CD4-positive, alpha-beta T cell (primary cell): ENCODE results near the gene ALOX12B. TPM values are rescaled to one million over a fixed set of nuclear protein-coding genes. Genes with fewer than 3 reads are reported as not detected.

ENCODE experiments used
- ATAC-seq: fragments of 200-7000 bp; cut with Tn5 transposase; one replicate; pipeline ENCODE4 v1.10.0; 2022; ENCODE audit warnings: mild to moderate bottlenecking; ENCODE audit not compliant: poor library complexity
- CTCF ChIA-PET: fragments of 350-600 bp; sonication (Branson Sonifier 250); formaldehyde crosslinking; loops from one replicate; lab custom pipeline; 2021; ENCODE audit warnings: antibody characterized with exemption, inconsistent platforms; lab: Charles Lee
- POLR2A ChIA-PET: fragments of 350-600 bp; sonication (Branson Sonifier 250); formaldehyde crosslinking; loops from one replicate; lab custom pipeline; 2021; ENCODE audit warnings: antibody characterized with exemption, inconsistent platforms; lab: Charles Lee
- DNase-seq, 14 experiments: peaks; one replicate each; pipeline ENCODE4 v3.0.0-alpha.2; 2013 to 2020; ENCODE audit warnings: mixed read lengths in 2 of 14
- H3K27ac ChIP-seq, 2 donors: one replicate each; pipeline versions ENCODE4 v1.5.1 to v1.7.0; 2013; ENCODE audit warnings: low read length in 2 of 2, low read depth in 1 of 2, mild to moderate bottlenecking in 1 of 2
- H3K27me3 ChIP-seq, 2 experiments: 1 replicate in 1 of 2; 2 replicates in 1 of 2; pipeline versions ENCODE4 v1.6.1 to v1.7.0; 2013; ENCODE audit warnings: low read length in 2 of 2, control low read depth in 1 of 2, mild to moderate bottlenecking in 1 of 2, moderate library complexity in 1 of 2; ENCODE audit not compliant: insufficient read depth in 2 of 2, control insufficient read depth in 1 of 2
- H3K36me3 ChIP-seq: one replicate; pipeline ENCODE4 v1.6.1; 2013; ENCODE audit warnings: low read length, control low read depth; ENCODE audit not compliant: insufficient read depth
- H3K4me1 ChIP-seq: one replicate; pipeline ENCODE4 v1.6.1; 2013; ENCODE audit warnings: low read length, control low read depth; ENCODE audit not compliant: insufficient read depth
- H3K4me3 ChIP-seq: one replicate; pipeline ENCODE4 v1.5.1; 2013; ENCODE audit warnings: mild to moderate bottlenecking, low read length, moderate library complexity
- H3K9me3 ChIP-seq, 2 experiments: 1 replicate in 1 of 2; 2 replicates in 1 of 2; pipeline versions ENCODE4 v1.6.1 to v1.7.0; 2013; ENCODE audit warnings: low read length in 2 of 2, mild to moderate bottlenecking in 2 of 2, control low read depth in 1 of 2, moderate library complexity in 1 of 2; ENCODE audit not compliant: control insufficient read depth in 1 of 2, insufficient read depth in 1 of 2
- H3K27ac Mint-ChIP-seq: one replicate; pipeline ENCODE4 v1.8.0; 2020; ENCODE audit warnings: mixed read lengths
- H3K27me3 Mint-ChIP-seq: one replicate; pipeline ENCODE4 v1.8.0; 2021; ENCODE audit warnings: mixed read lengths
- H3K36me3 Mint-ChIP-seq: one replicate; pipeline ENCODE4 v1.8.0; 2021; ENCODE audit warnings: low read depth, mixed read lengths
- H3K4me1 Mint-ChIP-seq: one replicate; pipeline ENCODE4 v1.8.0; 2021; ENCODE audit warnings: low read depth, mixed read lengths
- H3K4me3 Mint-ChIP-seq: one replicate; pipeline ENCODE4 v1.8.0; 2020; ENCODE audit warnings: mild to moderate bottlenecking, mixed read lengths
- H3K9me3 Mint-ChIP-seq: one replicate; pipeline ENCODE4 v1.8.0; 2020; ENCODE audit warnings: mixed read lengths
- intact Hi-C, 2 experiments: fragments of 100-400 bp; cut with DNase I in 1 of 2; cut with micrococcal nuclease in 1 of 2; formaldehyde crosslinking; loops; one replicate each; pipeline versions ENCODE4 v1.15.1 to v1.9.0; 2023 to 2025; cut with DNase I, micrococcal nuclease
- total RNA-seq, 174 experiments: library from RNA in 2 of 174; stranded (reverse) in 2 of 174; gene quantifications; one replicate each; pipeline ENCODE4 v1.2.3 and lab custom pipeline; 2021 to 2026
- TF ChIP-seq, protein P1 (sequence below): fragments of 200-600 bp; IDR thresholded peaks from one replicate; pipeline ENCODE4 v1.8.0; 2022; ENCODE audit warnings: antibody characterized with exemption, mild to moderate bottlenecking

Gene ALOX12B
- total RNA-seq, 2 experiments from 2014 or later = 0.41 TPM; not detected in 1

DNA sequence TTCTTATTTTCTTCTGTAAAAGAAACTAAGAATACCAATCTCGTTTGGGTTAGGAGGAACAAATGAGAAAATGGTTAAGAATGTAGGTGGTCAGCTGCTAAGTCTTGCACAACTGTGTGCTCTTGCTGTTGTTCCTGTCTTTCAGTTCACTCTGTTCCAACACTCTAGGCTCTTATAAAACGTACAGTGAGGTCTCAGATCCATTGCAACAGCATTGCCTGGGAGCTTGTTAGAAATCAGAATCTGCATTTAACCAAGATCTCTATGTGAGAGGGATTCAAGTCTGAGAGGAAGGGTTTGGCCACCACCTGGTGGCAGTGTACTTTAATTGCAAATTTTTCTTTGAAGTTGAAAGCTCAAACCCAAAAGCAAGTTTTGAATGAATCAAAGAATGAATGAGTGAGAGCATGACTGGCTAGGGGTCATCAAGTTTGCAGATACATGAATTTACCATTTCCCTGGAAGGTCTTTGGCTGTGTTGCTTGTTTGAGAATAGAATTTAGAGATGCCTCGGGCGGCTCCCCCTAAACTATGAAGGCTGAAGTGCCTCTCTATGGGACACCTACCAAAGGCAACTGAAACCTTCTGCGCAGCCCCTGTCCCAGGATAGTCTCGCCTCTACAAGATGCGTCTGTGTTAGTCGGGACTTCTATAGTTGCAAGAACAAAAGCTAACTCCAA, 46.1 kb downstream of the ALOX12B start:
- H3K4me3 Mint-ChIP-seq = no peak overlapping the region
- ChIA-PET CTCF (interaction anchor here (0.5 to 1.7 kb wide), 10 partner anchors 10 to 353 kb away, joined by 3 to 8 read pairs (median 4); partner anchors contain the start of genes RNF227 and WRAP53), POLR2A (interaction anchor here (1.0 to 1.7 kb wide), 4 partner anchors 126 to 354 kb away, joined by 3 to 4 read pairs (median 4); partner anchors contain the start of genes NAA38, RNF227, TP53 and WRAP53)
- ATAC-seq (peak; percentile 37), DNase-seq (peak in 8 of 14 experiments; percentile 17 to 72 (median 44))
- H3K27me3 Mint-ChIP-seq = peaks cover 40% of the 10 kb centered on the region
- H3K27ac ChIP-seq = no peak overlapping the region
- H3K36me3 ChIP-seq = no peaks in the 10 kb centered on the region
- no peak overlapping the region for H3K27ac Mint-ChIP-seq
- H3K4me1 ChIP-seq = peaks cover 4% of the 10 kb centered on the region
- intact Hi-C loops = loop anchor here (1.0 to 5.0 kb wide), 4 partner anchors 129 to 299 kb away; no protein-coding TSS in a partner anchor
- H3K4me3 ChIP-seq = no peak overlapping the region
- H3K9me3 Mint-ChIP-seq = no peaks in the 10 kb centered on the region
- H3K4me1 Mint-ChIP-seq = peaks cover 4% of the 10 kb centered on the region
- H3K9me3 ChIP-seq = no peaks in the 10 kb centered on the region
- H3K27me3 ChIP-seq = peaks cover 11 to 21% of the 10 kb centered on the region in 2 experiments
- TF ChIP-seq, protein P1, sequence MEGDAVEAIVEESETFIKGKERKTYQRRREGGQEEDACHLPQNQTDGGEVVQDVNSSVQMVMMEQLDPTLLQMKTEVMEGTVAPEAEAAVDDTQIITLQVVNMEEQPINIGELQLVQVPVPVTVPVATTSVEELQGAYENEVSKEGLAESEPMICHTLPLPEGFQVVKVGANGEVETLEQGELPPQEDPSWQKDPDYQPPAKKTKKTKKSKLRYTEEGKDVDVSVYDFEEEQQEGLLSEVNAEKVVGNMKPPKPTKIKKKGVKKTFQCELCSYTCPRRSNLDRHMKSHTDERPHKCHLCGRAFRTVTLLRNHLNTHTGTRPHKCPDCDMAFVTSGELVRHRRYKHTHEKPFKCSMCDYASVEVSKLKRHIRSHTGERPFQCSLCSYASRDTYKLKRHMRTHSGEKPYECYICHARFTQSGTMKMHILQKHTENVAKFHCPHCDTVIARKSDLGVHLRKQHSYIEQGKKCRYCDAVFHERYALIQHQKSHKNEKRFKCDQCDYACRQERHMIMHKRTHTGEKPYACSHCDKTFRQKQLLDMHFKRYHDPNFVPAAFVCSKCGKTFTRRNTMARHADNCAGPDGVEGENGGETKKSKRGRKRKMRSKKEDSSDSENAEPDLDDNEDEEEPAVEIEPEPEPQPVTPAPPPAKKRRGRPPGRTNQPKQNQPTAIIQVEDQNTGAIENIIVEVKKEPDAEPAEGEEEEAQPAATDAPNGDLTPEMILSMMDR = peak; percentile 50
- H3K36me3 Mint-ChIP-seq = no peaks in the 10 kb centered on the region

GRCh38 chr17:8039611-8040168, 47.8 kb downstream of the ALOX12B start:
- Histone ChIP-seq H3K9me3 (no peaks in the 10 kb centered on the region), H3K27me3 (peaks cover 11 to 21% of the 10 kb centered on the region in 2 experiments), H3K4me1 (peaks cover 4% of the 10 kb centered on the region), H3K36me3 (no peaks in the 10 kb centered on the region), H3K4me3 (no peak overlapping the region), H3K27ac (no peak overlapping the region)
- Mint-ChIP-seq H3K4me1 (peaks cover 4% of the 10 kb centered on the region), H3K9me3 (no peaks in the 10 kb centered on the region), H3K4me3 (no peak overlapping the region), H3K27ac (no peak overlapping the region), H3K36me3 (no peaks in the 10 kb centered on the region), H3K27me3 (peaks cover 51% of the 10 kb centered on the region)
- ChIA-PET POLR2A (no interaction called here), CTCF (no interaction called here)
- TF ChIP-seq, protein P1 = no peak
- DNase-seq (no peak), ATAC-seq (no peak)
- intact Hi-C loops = loop anchor here (2.0 to 5.0 kb wide), 3 partner anchors 127 to 297 kb away; no protein-coding TSS in a partner anchor

DNA sequence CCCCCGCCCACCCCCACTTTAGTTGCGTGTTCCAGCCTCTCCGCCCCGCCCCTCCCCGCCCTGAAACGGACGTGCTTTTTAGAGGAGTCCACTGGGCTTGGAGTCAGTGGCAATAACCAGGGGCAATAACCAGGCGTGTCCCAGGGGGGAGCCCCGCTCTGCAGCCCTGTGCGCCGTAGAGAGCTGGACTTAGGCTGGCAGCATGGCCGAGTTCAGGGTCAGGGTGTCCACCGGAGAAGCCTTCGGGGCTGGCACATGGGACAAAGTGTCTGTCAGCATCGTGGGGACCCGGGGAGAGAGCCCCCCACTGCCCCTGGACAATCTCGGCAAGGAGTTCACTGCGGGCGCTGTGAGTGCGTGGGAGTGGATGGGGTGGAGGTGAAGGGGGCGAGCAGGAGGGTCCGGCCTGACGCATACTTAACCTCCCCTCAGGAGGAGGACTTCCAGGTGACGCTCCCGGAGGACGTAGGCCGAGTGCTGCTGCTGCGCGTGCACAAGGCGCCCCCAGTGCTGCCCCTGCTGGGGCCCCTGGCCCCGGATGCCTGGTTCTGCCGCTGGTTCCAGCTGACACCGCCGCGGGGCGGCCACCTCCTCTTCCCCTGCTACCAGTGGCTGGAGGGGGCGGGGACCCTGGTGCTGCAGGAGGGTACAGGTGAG, 48.4 kb downstream of the ALOX12B start, which contains the start of gene ALOX15B:
TSS of gene ALOX15B (plus strand) at position 106 of the 657 bp plus-strand sequence. CDS start at position 203, 97 bp downstream.
- H3K27me3 Mint-ChIP-seq = peaks cover 57% of the 10 kb centered on the region

More for the DNA sequence above, 48.4 kb downstream of the ALOX12B start, which contains the start of gene ALOX15B:
- no peak within 1 kb of the TSS for H3K4me3 Mint-ChIP-seq
- ChIA-PET POLR2A (no interaction called here), CTCF (no interaction called here)
- no peak within 1 kb of the TSS for H3K4me3 ChIP-seq
- ATAC-seq (no peak), DNase-seq (peak in 1 of 14 experiments; percentile 16)
- H3K27ac ChIP-seq = no peak within 1 kb of the TSS
- H3K27me3 ChIP-seq = peaks cover 11 to 21% of the 10 kb centered on the region in 2 experiments
- no peaks in the 10 kb centered on the region for H3K36me3 ChIP-seq
- TF ChIP-seq, protein P1 = no peak
- peaks cover 4% of the 10 kb centered on the region for H3K4me1 ChIP-seq
- no peaks in the 10 kb centered on the region for H3K9me3 Mint-ChIP-seq
- H3K4me1 Mint-ChIP-seq = peaks cover 4% of the 10 kb centered on the region
- H3K9me3 ChIP-seq = no peaks in the 10 kb centered on the region
- intact Hi-C loops = no loop called here
- no peaks in the 10 kb centered on the region for H3K36me3 Mint-ChIP-seq
- H3K27ac Mint-ChIP-seq = no peak within 1 kb of the TSS
